Panc1 (cell line): ENCODE results near the gene MAGI3. TPM values are rescaled to one million over a fixed set of nuclear protein-coding genes. Genes with fewer than 3 reads are reported as not detected.

Experiments
- ATAC-seq: fragments of 200-7000 bp; cut with Tn5 transposase; 2 replicates; pipeline ENCODE4 v1.9.1; 2020; ENCODE audit warnings: mild to moderate bottlenecking, moderate library complexity
- BruUV-seq: library from RNA; stranded (reverse); fragments of 400-500 nt; replicated peaks from 2 replicates; lab custom pipeline; 2021; lab: Mats Ljungman, UMichigan
- CTCF ChIA-PET: fragments of 300-600 bp; sonication (Branson Sonifier 250); formaldehyde crosslinking; loops from one replicate; lab custom pipeline; 2022; ENCODE audit warnings: antibody characterized with exemption; lab: Charles Lee
- POLR2A ChIA-PET: fragments of 300-600 bp; sonication (Branson Sonifier 250); formaldehyde crosslinking; loops from one replicate; lab custom pipeline; 2022; ENCODE audit warnings: antibody characterized with exemption; lab: Charles Lee
- DNase-seq: peaks from one replicate; pipeline ENCODE4 v3.0.0-alpha.2; 2010; ENCODE audit warnings: low read depth, low spot score
- H3K27ac ChIP-seq: 2 replicates; pipeline ENCODE4 v1.5.1; 2011; ENCODE audit warnings: mild to moderate bottlenecking, low read length, inconsistent platforms
- H3K27me3 ChIP-seq: fragments of 200-500 bp; sonication (Bioruptor generic); 2 replicates; pipeline ENCODE4 v1.6.0; 2014; ENCODE audit warnings: low read length, inconsistent platforms; ENCODE audit not compliant: control insufficient read depth, insufficient read depth
- H3K36me3 ChIP-seq: fragments of 200-500 bp; sonication (Bioruptor generic); 2 replicates; pipeline ENCODE4 v1.5.1; 2014; ENCODE audit warnings: inconsistent platforms, mild to moderate bottlenecking, low read length, moderate library complexity; ENCODE audit not compliant: control insufficient read depth, insufficient read depth
- H3K4me1 ChIP-seq: 2 replicates; pipeline ENCODE4 v1.5.1; 2011; ENCODE audit warnings: inconsistent platforms, mild to moderate bottlenecking, low read length, moderate library complexity; ENCODE audit not compliant: control insufficient read depth, insufficient read depth
- H3K4me3 ChIP-seq, 2 experiments: 2 replicates each; pipeline ENCODE4 v1.5.1; 2011 to 2012; ENCODE audit warnings: low read depth in 2 of 2, low read length in 2 of 2, mild to moderate bottlenecking in 2 of 2, inconsistent platforms in 1 of 2, moderate library complexity in 1 of 2
- H3K9me3 ChIP-seq: fragments of 200-500 bp; sonication (Bioruptor generic); 2 replicates; pipeline ENCODE4 v1.5.1; 2014; ENCODE audit warnings: low read depth, mild to moderate bottlenecking, inconsistent platforms, low read length, moderate library complexity; ENCODE audit not compliant: control insufficient read depth, insufficient read depth
- CTCF ChIP-seq: fragments of 450-650 bp; IDR thresholded peaks from 2 replicates; pipeline ENCODE4 v1.5.1; 2017; ENCODE audit warnings: mild to moderate bottlenecking
- POLR2AphosphoS5 ChIP-seq: IDR thresholded peaks from 2 replicates; pipeline ENCODE4 v1.6.1; 2012; ENCODE audit warnings: mild to moderate bottlenecking, low read depth, low read length, moderate library complexity
- REST ChIP-seq, 2 experiments: IDR thresholded peaks; 2 replicates each; pipeline ENCODE4 v1.6.1; 2011 to 2012; ENCODE audit warnings: low read depth in 2 of 2, control low read depth in 1 of 2, low read length in 1 of 2, mild to moderate bottlenecking in 1 of 2, moderate library complexity in 1 of 2; ENCODE audit not compliant: insufficient read depth in 1 of 2
- SIN3A ChIP-seq: IDR thresholded peaks from 2 replicates; pipeline ENCODE4 v1.6.1; 2012; ENCODE audit warnings: low read depth, mild to moderate bottlenecking, low read length, moderate library complexity, borderline replicate concordance; ENCODE audit not compliant: insufficient read depth
- TCF7L2 ChIP-seq: IDR thresholded peaks from 2 replicates; pipeline ENCODE4 v1.6.1; 2011; ENCODE audit warnings: mild to moderate bottlenecking, low read depth, low read length, inconsistent platforms
- in situ Hi-C: cut with HindIII; loops from 2 replicates; pipeline ENCODE4 v1.10.0; 2016; ENCODE audit warnings: low sequenced_read_pairs, low pct_unique_long_range_greater_than_20kb
- intact Hi-C: fragments of 100-400 bp; cut with micrococcal nuclease; formaldehyde crosslinking; loops from one replicate; pipeline ENCODE4 v1.10.0; 2022; ENCODE audit not compliant: unreplicated experiment
- total RNA-seq: library from RNA; stranded (reverse); gene quantifications from one replicate; pipeline ENCODE4 v1.2.1, GENCODE V29; 2021; ENCODE audit not compliant: unreplicated experiment

Gene MAGI3
- total RNA-seq, 1 experiment from 2014 or later, result 10.9 TPM

- POLR2A ChIA-PET, result no interaction called here
- H3K9me3 ChIP-seq, result no peaks in the 10 kb centered on the region
- H3K4me3 ChIP-seq, result no peak overlapping the region
- H3K4me1 ChIP-seq, result no peaks in the 10 kb centered on the region
- no peaks in the 10 kb centered on the region; the same call in 1 of the 2 replicates for H3K36me3 ChIP-seq
- BruUV-seq, result no TSS peak
- ATAC-seq (no peak), DNase-seq (no peak)
- H3K27ac ChIP-seq, result no peak overlapping the region
- in situ Hi-C loops (no loop called here), intact Hi-C loops (no loop called here)
- H3K27me3 ChIP-seq, result no peaks in the 10 kb centered on the region
- TF ChIP-seq POLR2AphosphoS5, result no peak
- TF ChIP-seq SIN3A, result no peak
- TF ChIP-seq CTCF, result no peak
- no peak for TF ChIP-seq TCF7L2
- no peak for TF ChIP-seq REST (IDR thresholded peaks at IDR 0.05; ENCODE audit: insufficient read depth in 1 of 2, low read depth in 2 of 2, low read length in 1 of 2)
- CTCF ChIA-PET, result no interaction called here
These were observed 191.8 kb downstream of the MAGI3 start for GRCh38 chr1:113582084-113582483.

GRCh38 chr1:113587475-113587874 is 197.2 kb downstream of the MAGI3 start:
- POLR2A ChIA-PET, result no interaction called here

More at GRCh38 chr1:113587475-113587874, 197.2 kb downstream of the MAGI3 start:
- Histone ChIP-seq H3K36me3 (no peaks in the 10 kb centered on the region), H3K4me3 (no peak overlapping the region), H3K4me1 (no peaks in the 10 kb centered on the region), H3K9me3 (no peaks in the 10 kb centered on the region), H3K27me3 (no peaks in the 10 kb centered on the region), H3K27ac (no peak overlapping the region)
- CTCF ChIA-PET, result no interaction called here
- intact Hi-C loops (no loop called here), in situ Hi-C loops (no loop called here)
- BruUV-seq, result no TSS peak
- no peak for ATAC-seq
- DNase-seq, result no peak
- TF ChIP-seq TCF7L2 (no peak), CTCF (no peak), REST (IDR thresholded peaks at IDR 0.05; ENCODE audit: insufficient read depth in 1 of 2, low read depth in 2 of 2, low read length in 1 of 2) (no peak), SIN3A (no peak), POLR2AphosphoS5 (no peak)
